Upper lobe of right lung (tissue), 1 donor: ENCODE data around the gene C1QTNF7. TPM values are rescaled to one million over a fixed set of nuclear protein-coding genes. Genes with fewer than 3 reads are reported as not detected.

Experiments
- ATAC-seq: fragments of 200-7000 bp; cut with Tn5 transposase; one replicate; pipeline ENCODE4 v1.9.1; 2020; ENCODE audit warnings: mild to moderate bottlenecking, moderate library complexity
- DNase-seq: peaks from one replicate; pipeline ENCODE4 v3.0.0-alpha.2; 2020
- H3K27ac ChIP-seq: fragments of 200-600 bp; one replicate; pipeline ENCODE4 v1.8.0; 2022
- H3K27me3 ChIP-seq: fragments of 200-600 bp; one replicate; pipeline ENCODE4 v1.8.0; 2022; ENCODE audit warnings: mild to moderate bottlenecking
- H3K36me3 ChIP-seq: fragments of 200-600 bp; one replicate; pipeline ENCODE4 v1.8.0; 2022
- H3K4me1 ChIP-seq: fragments of 200-600 bp; one replicate; pipeline ENCODE4 v1.8.0; 2022
- H3K4me3 ChIP-seq: fragments of 200-600 bp; one replicate; pipeline ENCODE4 v1.8.0; 2022; ENCODE audit warnings: mild to moderate bottlenecking
- H3K9me3 ChIP-seq: fragments of 200-600 bp; one replicate; pipeline ENCODE4 v1.8.0; 2022
- CTCF ChIP-seq: fragments of 200-600 bp; IDR thresholded peaks from one replicate; pipeline ENCODE4 v1.8.0; 2022; ENCODE audit warnings: antibody characterized with exemption
- intact Hi-C: fragments of 100-400 bp; cut with DNase I; formaldehyde crosslinking; loops from one replicate; pipeline ENCODE4 v1.11.0; 2022
- total RNA-seq: library from RNA; stranded (reverse); fragmentation: NEBNext Ultra II Directional; extraction: Animal tissue kit (Norgen Biotek cat#: 25700); gene quantifications from one replicate; pipeline ENCODE4 v1.2.1, GENCODE V29; 2021
- donor health status: DM: no; HTN: yes; CAD: no; lungs with severe emphysema.

Gene C1QTNF7
- total RNA-seq, 1 donor from 2014 or later = 15.1 TPM

- no peak for TF ChIP-seq CTCF
- intact Hi-C loops = loop anchor here (5.0 kb wide), 1 partner anchor 171 kb away; no protein-coding TSS in a partner anchor
- H3K4me1 ChIP-seq = no peaks in the 10 kb centered on the region
- no peak for DNase-seq
- H3K4me3 ChIP-seq = no peak overlapping the region
- no peaks in the 10 kb centered on the region for H3K27me3 ChIP-seq
- H3K9me3 ChIP-seq = no peaks in the 10 kb centered on the region
- H3K36me3 ChIP-seq = no peaks in the 10 kb centered on the region
- no peak for ATAC-seq
- H3K27ac ChIP-seq = no peak overlapping the region
Observed at GRCh38 chr4:15476396-15476795, 48.6 kb downstream of the C1QTNF7 start.

- Histone ChIP-seq H3K36me3 (no peaks in the 10 kb centered on the region), H3K4me3 (peak overlapping the region; percentile 57), H3K9me3 (no peaks in the 10 kb centered on the region), H3K27me3 (no peaks in the 10 kb centered on the region), H3K4me1 (no peaks in the 10 kb centered on the region), H3K27ac (no peak overlapping the region)
- intact Hi-C loops = loop anchor here (5.0 kb wide), 1 partner anchor 169 kb away; no protein-coding TSS in a partner anchor
- no peak for DNase-seq
- TF ChIP-seq CTCF = no peak
- ATAC-seq = no peak
Observed at GRCh38 chr4:15478724-15479088, 50.9 kb downstream of the C1QTNF7 start.

- H3K27ac ChIP-seq = peak overlapping the region; percentile 71
- H3K36me3 ChIP-seq = no peaks in the 10 kb centered on the region
- ATAC-seq = peak; percentile 92
Observed at GRCh38 chr4:15479089-15479912, 51.5 kb downstream of the C1QTNF7 start.

GRCh38 chr4:15479913-15480185 is 52.0 kb downstream of the C1QTNF7 start:
- Histone ChIP-seq H3K27ac (peak overlapping the region; percentile 71), H3K4me1 (no peaks in the 10 kb centered on the region), H3K4me3 (peak overlapping the region; percentile 57), H3K36me3 (no peaks in the 10 kb centered on the region), H3K9me3 (no peaks in the 10 kb centered on the region), H3K27me3 (no peaks in the 10 kb centered on the region)
- ATAC-seq (no peak), DNase-seq (no peak)
- intact Hi-C loops = loop anchor here (5.0 kb wide), 1 partner anchor 167 kb away; no protein-coding TSS in a partner anchor
- TF ChIP-seq CTCF = no peak

More at GRCh38 chr4:15479089-15479912, 51.5 kb downstream of the C1QTNF7 start:
- Histone ChIP-seq H3K9me3 (no peaks in the 10 kb centered on the region), H3K4me1 (no peaks in the 10 kb centered on the region), H3K27me3 (no peaks in the 10 kb centered on the region), H3K4me3 (peak overlapping the region; percentile 57)
- TF ChIP-seq CTCF = peak; percentile 63
- intact Hi-C loops = loop anchor here (5.0 kb wide), 1 partner anchor 168 kb away; no protein-coding TSS in a partner anchor
- peak; percentile 72 for DNase-seq

GRCh38 chr4:15481961-15482745 is 54.3 kb downstream of the C1QTNF7 start:
- H3K36me3 ChIP-seq = no peaks in the 10 kb centered on the region
- H3K9me3 ChIP-seq = peaks cover under 1% of the 10 kb centered on the region
- DNase-seq (no peak), ATAC-seq (no peak)
- intact Hi-C loops = no loop called here
- H3K27me3 ChIP-seq = no peaks in the 10 kb centered on the region
- no peak for TF ChIP-seq CTCF
- no peaks in the 10 kb centered on the region for H3K4me1 ChIP-seq
- H3K4me3 ChIP-seq = no peak overlapping the region
- no peak overlapping the region for H3K27ac ChIP-seq
